ENCODE data around the gene SH3GL1.

SH3GL1 gene

DNA sequence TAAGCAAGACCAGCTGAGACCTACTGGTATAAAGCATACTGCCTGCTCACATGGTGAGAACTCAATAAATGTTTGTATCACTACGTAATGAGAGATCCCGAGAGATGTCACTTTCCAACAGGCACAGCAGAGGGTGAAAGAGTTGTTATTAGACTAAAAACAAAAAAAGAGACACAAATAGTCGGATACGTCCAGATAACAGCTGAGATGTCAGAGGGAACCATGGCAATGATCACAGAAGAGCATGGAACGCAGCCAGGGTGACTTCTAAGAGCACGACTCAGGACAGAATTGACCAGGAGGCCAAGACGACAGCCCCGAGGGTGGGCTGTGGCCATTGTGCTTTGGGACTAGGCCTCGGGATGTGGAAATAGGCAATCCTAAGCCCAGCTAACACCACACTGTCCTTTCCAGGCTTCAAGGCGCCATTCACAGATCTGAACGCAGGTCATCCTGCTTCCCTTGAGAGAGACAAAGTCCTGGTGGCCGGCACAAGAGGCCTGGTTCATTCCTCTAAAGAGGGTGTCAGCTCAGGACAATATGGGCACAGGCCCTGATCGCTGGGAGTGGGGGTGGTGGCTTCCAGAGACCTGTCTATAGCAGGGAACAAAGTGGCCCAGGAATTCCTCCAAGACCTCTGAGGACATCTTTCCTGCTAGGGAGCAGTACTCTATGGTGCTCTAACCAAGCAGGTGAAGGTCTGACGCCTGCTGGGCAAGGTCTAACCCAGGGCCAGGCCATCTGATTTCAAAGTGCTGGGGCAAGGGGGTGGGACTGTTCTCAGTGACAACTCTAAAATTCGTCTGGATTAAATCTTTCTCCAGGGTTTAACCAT, 3.2 kb downstream of the SH3GL1 start:
- DNase-seq: no peak

DNA sequence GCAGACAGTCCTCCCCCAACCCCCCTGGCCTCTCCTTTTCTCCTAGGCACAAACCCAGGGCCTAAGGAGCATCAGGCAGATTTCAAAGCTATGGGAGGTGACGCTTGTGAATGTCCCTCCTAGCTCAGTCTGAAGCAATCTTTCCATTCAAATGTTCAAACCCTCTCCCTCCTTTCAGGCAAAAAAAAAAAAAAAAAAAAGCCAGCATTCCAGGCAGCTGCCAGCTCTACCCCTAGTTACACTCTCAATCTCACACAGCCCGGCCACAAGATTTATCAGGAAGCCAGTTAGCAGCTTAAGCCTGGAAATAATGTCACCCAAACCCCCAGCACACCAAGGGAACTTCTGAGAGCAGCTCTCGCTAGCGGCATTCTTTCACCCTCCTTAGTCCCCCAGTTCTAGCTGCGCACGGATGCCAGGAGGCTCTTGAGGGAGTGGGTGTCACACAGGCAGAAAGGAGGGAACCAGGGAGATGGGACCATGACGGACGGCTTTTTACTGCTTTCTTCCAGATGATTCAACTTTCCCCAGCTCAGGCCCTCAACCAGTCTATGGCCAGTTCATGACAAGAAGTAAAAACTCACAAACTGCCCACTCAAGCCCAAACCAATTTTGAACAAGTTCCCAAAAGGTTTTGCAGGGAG, 6.3 kb downstream of the SH3GL1 start:
- no peak for DNase-seq

DNA sequence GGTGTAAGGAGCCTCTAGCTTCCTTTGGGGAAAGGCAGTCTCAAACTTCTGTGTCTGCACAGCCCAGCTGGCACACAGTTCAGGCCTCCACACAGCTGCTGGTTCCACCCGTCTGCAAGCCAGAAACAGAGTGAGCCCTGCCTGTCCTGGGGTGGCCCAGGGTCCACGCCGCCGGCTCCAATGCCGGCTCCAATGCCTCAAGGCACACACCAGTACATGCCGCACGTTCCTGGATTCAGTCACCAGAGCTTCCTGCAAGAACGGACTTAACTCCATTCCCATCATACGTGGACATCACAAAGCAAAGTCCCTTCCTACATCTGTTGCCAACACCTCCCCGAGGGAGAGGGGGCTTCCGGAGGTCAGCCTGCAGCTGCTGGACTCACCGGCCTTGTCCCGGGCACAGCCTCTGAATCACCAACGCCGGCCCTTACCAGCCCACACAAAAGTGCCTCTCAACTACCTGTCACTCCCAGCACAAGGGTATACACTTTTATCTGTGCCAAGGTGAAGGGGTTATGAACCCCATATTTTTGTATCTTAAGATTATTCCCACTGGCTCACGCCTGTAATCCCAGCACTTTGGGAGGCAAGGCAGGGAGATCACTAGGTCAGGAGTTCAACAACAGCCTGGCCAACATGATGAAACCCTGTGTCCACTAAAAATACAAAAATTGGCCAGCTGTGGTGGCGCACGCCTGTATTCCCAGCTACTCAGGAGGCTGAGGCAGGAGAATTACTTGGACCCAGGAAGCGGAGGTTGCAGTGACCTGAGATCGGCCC, 8.5 kb downstream of the SH3GL1 start:
- no peak for DNase-seq

DNA sequence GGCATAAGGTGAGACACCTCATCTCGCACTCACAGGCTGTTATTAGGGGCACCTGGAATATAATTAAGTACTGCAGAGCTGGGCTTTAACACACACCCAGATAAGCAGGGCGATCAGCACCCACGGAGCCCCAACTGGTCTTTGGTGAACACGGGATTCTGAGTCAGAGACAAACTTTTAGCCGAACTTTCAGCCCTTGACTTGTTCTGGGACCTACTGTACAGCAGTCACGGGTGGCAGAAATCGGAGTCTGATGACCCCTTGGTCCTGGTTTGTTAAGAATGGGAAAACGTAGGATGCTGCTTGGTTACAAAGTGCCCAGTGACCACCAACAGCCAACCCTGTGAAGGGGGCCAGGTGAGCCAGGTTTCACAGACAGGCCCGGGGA, 9.0 kb downstream of the SH3GL1 start:
- no peak for DNase-seq

DNA sequence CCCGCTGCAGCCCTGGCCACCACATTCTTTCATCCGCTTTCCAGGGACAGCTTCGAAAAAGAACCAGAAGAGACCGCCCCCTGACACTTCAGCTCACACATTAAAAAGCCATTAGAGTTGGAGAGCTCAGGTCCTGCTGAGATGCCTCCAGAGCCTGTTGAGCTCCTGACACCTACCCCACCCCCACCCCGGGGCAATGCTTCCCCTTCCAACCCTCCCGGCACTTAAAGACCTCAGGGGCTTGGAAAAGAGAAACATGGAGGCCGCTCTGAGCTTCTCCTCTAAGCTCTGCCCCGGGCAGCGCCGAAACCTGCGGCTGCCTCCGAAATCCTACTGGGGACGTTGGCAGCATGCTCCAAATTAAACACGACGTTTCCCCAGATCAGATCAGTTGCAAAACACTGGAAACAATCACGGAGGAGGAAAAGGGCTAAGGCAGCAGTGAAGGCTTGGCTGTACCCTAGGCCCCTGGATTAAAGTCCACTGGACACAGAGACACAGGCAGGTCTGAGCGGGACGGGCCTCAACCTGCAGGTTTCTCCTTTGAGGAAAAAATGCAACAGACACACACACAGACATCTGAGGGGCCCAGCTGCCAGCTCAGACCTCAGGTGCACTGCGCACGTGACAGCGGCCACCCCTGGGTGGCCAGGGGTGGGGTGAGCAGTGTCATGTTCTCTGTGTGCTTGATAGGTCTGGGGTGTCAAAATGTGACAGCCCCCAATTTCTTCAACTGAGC, 9.6 kb downstream of the SH3GL1 start:
- peak; percentile 55 for DNase-seq

DNA sequence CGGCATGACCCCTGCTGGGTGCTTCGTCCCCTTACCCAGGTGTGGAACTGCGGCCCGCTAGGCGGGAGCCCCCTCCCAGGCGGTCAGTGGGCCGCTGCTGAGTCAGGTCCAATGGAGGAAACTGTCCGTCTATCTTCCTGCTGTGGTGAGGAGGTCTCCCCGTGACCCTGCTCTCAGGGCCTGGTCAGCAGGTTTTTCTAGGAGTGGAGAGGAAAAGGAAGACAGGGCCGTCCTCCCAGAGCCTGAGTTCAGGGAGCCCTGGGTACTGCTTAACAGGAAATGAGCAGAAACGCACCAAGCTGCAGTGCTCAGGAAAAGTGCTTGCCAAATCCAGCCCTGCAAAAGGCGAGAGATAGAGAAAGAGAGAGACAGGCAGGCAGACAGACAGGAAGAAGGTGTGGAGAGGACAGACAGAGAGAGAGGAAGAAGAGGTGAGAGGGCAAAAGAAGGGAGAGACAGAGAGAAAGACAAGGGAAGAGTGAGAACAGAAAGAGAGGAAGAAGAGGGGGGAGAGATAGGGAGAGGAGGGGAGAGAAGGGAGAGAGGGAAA, 10.3 kb downstream of the SH3GL1 start:
- DNase-seq: no peak

DNA sequence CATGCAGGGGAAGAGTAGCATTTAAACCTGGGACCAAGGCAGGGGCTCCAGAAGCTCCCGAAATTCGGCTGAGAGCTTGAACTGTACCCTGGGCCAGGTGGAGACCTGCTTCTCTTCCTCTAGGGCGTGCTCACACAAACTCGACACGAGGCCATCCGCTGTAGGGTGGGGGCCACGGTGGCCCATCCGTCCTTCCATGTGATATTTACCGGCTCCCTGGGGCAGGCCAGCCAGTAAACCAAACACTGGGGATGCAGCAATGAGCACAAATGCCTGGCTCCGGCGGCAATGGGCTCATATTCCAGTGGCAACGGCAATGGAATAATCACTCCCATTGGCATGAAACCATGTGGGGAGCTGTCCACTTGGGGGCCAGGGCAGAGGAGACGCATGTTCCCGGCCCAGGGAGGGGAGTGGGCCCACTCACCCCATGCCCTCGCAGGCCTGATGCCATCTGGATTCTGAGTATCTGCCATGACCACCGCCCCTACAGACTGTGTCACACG, 10.8 kb downstream of the SH3GL1 start:
- no peak for DNase-seq

DNA sequence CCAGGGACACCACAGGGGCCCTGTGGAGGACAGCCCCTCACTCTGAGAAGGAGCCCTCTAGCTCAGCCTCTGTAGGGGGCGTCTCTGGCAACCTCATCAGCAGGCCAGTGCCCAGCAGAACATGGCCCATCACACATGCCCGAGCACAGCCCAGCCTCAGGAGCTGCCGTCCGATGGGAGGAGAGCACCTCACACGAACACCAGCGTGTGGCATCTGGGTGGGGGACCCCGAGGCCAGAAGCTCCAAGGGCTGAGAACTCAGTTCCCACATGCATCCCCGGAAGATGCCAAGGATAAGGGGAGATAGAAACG, 11.3 kb downstream of the SH3GL1 start:
- DNase-seq: no peak

DNA sequence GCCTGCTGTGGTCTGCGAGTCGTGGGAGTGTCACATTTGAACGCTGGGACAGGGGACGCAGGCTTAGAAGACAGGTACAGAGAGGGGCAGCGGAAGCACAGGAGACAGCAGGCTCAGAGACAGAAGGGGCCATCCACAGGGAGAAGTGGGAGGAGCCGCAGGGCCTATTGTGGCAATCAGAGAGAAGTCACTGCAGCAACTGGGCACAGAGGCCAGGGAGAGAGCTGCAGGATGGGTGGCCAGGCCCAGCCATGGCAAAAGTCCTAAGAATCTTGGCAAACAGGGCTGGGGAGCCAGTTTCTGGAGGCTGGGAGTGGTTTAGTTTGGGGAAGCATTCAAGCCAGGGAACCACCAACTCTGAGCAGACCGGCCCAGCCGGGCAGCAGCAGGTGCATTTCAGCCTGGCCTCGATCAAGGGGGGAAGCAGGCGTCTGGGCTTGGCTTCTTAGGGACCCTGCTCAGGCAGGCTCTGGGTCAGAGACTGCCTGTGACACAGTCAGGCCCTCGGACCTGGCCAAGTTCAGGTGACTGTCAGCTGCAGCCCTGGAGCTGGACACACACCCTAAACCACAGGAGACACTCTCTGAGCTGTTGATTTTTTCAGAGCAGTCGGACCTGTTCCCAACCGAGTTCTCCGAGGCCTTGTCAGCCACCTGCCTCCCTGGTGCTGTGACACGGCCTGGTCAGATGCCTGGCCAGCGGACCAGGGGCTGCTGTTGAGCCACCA, 11.8 kb downstream of the SH3GL1 start:
- DNase-seq: no peak

DNA sequence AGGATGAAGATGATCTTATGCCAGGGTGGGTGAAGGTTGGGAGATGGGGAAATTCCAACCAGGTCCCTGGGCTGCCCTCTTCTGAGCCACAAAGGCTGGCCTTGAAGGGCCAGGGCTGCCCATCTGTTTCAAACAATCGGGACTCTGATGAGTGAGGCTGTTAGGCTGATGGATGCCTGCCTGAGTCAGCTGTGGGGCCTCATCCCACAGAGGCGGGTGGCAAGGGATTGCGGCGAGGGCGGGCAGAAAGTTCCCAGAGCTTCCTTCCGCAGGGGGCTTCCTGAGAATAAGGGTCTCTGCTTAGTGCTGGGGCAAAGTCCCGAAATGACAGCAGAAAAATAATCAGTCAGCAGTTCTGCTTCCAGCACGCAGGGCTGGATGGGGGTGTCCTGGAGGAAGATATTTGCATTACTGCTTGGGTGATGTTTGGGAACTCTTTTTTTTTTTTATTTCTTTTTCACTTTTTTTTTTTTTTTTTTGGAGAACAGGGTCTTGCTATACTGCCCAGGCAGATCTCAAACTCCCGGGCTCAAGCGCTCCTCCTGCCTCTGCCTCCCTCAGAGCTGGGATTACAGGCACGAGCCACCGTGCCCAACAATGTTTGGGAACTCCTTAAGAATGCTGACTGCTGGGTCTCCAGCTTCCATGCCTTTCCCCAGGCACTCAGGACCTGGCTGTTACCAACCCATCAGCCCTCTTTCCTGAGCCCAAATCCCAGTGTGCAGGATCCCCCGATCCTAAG, 14.1 kb downstream of the SH3GL1 start:
- no peak for DNase-seq

DNA sequence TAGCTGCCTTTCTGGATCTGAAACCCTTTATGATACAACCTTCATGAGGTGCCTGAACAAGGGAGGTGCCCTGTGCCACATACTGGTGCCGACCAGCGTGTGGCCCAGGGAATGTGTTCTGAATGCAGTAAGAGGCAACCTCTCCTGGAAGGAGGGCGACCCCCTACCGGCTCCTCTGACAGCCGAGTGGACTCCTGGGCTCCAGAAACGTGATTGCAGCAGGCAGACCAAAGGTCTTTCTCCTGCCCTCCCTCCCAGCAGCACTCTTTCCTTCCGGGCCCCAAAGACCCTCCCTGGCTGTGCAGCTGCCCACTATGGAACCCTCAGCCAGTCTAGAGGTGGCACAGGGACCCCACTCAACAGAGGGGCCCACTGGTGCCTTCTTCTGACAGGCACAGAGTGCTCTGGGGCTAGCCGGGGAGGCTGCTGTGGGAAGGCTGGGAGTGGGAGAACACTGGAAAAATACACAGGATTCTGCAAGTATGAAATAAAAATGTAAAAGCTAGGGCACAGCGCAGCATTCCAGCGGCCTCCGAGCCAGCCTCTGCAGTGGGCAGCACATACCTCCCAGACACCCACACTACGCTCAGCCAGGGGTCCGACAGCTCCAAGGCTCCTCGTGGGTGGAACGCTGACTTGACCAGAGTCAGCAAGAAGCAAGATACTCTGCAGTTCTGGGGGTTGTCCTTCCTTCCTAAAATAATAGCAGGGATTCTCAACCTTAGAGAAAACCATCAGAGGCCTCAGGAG, 14.9 kb downstream of the SH3GL1 start:
- DNase-seq: no peak

DNA sequence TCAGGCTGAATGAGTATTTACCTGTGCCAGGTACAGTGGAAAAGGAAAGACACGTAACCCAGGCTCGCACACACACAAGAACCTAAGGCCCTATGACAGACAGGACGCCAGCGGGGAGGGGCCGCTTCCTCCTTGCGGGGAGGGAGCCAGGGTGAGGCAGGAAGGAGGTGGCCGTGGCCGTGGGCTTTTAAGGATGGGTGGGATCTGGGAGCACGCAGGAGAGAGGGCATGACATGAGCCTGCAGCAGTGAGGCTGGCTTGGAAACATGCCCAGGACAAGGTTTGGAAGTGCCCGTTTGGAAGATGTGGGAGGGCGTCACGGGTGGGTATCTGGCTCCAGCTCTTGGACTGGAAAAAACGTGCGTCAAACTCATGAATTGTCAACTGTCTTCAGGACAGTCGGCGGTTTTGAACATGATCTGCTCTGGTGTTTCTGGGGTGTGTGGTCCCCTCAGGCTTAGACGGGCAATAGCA, 20.1 kb downstream of the SH3GL1 start:
- DNase-seq: no peak

DNA sequence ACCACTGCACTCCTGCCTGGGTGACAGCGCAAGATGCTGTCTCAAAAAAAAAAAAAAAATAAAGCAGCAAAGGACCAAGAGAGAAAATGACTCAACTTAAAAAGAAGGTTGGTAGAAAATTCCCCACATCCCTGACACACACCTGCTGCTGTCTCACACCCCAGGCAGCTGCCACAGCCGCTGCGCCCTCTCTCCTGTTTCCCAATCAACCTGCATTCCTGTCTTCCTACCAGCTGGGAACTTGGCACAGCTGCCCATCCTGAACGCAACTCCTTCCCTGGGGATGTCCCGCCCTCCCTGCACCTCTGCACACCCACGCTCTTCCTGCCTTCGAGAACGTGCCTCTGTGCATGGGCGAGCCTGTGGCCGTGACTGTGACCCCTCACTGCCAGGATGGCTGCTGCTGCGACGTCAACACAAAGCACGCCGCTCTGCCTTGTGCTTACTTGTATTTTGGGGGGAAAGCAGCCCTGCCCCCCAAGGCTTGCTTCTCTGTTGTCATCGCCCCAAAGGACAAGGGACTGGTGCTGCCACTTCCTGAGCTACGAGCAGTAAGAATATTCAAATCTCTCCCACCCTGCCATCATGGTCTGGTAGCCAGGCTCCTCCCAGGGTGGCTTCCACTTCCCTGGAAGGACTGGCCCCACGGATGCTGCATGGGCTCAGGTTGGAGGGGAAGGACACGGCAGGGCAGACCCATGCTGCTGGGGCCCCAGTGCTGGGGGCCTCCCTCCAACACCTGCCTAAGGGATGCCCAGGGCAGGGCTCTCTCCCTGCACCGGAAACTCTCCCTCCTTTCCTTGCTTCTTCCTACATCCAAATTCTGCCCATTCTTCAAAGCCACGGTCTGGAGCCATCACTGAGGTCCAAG, 20.7 kb downstream of the SH3GL1 start:
- peak; percentile 59 for DNase-seq

DNA sequence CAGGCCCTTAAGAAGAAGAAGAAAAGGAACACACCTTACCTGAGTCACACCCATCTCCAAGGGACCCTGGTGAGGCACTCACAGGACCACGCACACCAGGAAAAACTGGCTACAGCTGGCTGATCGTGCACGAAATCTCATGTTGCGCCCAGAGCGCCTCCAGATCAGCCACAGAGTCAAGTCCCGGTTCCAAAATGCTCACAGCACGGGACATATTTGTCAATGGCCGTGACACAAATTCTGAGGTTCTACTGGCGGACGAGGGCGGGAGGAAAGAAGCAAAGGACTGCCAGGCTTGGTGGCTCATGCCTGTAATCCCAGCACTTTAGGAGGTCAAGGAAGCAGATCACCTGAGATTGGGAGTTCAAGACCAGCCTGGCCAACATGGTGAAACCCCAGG, 21.5 kb downstream of the SH3GL1 start:
- DNase-seq: no peak

DNA sequence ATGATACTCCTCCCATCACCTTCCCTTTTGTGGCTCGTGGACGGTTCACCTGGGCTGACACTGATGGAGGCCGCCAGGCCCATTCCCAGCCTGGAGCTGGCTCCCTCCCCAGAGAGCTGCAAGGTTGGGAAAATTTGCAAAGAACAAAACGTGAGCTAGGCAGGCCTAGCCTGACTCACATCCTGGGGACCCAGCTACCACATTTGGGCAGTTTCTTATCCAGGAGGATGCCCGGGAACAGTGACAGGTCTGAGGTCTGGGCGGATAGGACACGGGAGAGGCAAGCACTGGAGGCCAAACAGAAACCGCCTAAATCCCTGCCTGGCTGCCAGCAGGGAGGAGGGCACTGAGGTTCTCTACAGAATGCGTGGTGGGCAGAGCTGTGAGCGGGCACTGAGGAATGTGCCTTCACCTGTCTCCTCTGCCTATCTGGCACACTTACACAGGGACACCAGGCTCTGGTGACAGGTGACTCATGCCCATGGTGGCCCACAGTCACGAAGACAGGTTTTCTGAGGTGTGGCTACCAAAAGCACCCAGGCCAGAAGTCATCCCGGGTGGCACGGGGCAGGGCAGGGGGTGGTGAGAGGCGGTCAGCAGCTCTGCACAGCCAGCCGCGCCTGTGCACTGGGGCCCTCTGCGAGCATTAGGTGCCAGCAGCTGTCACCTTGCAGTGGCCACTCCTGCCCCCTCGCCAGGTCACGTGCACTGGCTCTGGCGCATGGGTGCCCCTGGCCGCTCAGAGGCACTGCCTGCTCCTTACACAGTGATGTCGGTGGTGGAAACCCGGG, 23.2 kb downstream of the SH3GL1 start:
- DNase-seq: no peak

DNA sequence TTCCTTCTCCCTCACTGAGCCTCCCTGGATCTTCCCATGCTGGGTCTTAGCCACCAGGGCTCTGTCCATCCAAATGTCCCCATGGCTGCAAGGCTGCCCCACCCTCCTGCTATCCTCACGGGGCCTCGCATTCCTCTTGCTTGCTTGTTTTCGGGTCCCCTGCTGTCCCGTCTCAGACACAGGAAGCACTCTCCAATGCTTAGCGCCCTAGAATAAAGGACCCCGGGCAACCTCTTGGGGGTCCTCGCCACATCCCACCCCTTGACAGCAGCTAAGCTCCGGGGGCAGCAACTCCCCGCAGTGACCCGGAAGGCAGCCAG, 23.7 kb downstream of the SH3GL1 start:
- DNase-seq: no peak

DNA sequence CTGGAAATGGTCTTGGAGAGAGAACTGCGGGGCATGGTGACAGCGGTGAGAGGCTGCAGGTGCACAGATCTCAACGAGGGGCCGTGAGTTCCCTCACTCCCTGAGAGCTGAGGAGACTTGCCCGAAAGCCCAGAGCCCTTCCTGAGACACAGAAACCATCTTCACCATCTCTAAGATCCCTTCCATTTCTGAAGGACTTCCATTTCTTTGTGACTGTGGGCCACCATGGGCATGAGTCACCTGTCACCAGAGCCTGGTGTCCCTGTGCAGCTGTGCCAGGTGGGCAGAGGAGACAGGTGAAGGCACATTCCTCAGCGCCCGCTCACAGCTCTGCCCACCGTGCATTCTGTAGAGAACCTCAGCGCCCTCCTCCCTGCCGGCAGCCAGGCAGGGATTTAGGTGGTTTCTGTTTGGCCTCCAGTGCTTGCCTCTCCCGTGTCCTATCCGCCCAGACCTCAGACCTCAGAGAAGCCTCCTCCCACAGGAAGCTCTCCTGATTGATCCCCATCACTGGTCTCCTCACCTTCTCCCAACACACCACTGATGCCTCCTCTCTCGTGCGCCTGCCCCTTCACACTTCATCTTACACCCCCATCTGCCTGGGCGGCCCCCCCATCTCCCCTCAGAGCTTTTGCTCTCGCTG, 24.2 kb downstream of the SH3GL1 start:
- no peak for DNase-seq

Data from NCI-H510A (cell line).